Activated T-helper 17 cell treated with anti-CD3 and anti-CD28 coated beads, Interleukin-2, amount 50 U/mL, for 72 hours (primary cell): ENCODE measurements around the gene GKN1. TPM values are rescaled to one million over a fixed set of nuclear protein-coding genes. Genes with fewer than 3 reads are reported as not detected.

Experiments
- ATAC-seq: fragments of 150-1000 bp; cut with Tn5 transposase; replicated peaks from 2 replicates; pipeline ENCODE4 v1.10.0; 2021; ENCODE audit warnings: mild to moderate bottlenecking, moderate library complexity
- H3K27ac Mint-ChIP-seq: one replicate; pipeline ENCODE4 v1.8.0; 2022; ENCODE audit warnings: mixed read lengths
- H3K27me3 Mint-ChIP-seq: one replicate; pipeline ENCODE4 v1.8.0; 2022; ENCODE audit warnings: mixed read lengths
- H3K36me3 Mint-ChIP-seq: one replicate; pipeline ENCODE4 v1.8.0; 2022; ENCODE audit warnings: low read depth, mild to moderate bottlenecking, mixed read lengths
- H3K4me1 Mint-ChIP-seq: one replicate; pipeline ENCODE4 v1.8.0; 2022; ENCODE audit warnings: mixed read lengths
- H3K4me3 Mint-ChIP-seq: one replicate; pipeline ENCODE4 v1.8.0; 2022; ENCODE audit warnings: mild to moderate bottlenecking, mixed read lengths
- H3K9me3 Mint-ChIP-seq: one replicate; pipeline ENCODE4 v1.8.0; 2022; ENCODE audit warnings: mixed read lengths
- total RNA-seq, 2 donors: library from RNA; stranded (reverse); gene quantifications; one replicate each; pipeline ENCODE4 v1.2.3, GENCODE V29; 2022

Gene GKN1
- not detected for total RNA-seq

DNA sequence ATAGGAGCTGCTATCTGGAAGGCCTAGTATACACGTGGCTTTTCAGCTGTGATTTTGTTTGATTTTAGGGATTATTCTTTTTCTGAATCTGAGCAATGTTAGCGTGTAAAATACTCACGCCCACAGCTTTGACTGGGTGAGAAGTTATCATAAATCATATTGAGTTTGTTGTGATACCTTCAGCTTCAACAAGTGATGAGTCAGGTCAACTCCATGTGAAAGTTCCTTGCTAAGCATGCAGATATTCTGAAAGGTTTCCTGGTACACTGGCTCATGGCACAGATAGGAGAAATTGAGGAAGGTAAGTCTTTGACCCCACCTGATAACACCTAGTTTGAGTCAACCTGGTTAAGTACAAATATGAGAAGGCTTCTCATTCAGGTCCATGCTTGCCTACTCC, at the start of gene GKN1:
GKN1 (plus strand) TSS at position 386 of the 400 bp plus-strand sequence. CDS start 42 bp downstream, outside the sequence.
- Mint-ChIP-seq H3K9me3 (no peaks in the 10 kb centered on the region), H3K27ac (no peak within 1 kb of the TSS), H3K27me3 (peaks cover 38% of the 10 kb centered on the region), H3K36me3 (no peaks in the 10 kb centered on the region), H3K4me3 (no peak within 1 kb of the TSS), H3K4me1 (no peaks in the 10 kb centered on the region)
- no peak for ATAC-seq

GRCh38 chr2:68925295-68925896, 49.0 kb upstream of the GKN1 start:
- ATAC-seq, result peak; percentile 63
- Mint-ChIP-seq H3K27ac (no peak overlapping the region), H3K4me3 (no peak overlapping the region), H3K36me3 (no peaks in the 10 kb centered on the region), H3K9me3 (no peaks in the 10 kb centered on the region), H3K4me1 (no peaks in the 10 kb centered on the region), H3K27me3 (no peaks in the 10 kb centered on the region)

GRCh38 chr2:68926796-68927195, 47.6 kb upstream of the GKN1 start:
- Mint-ChIP-seq H3K4me3 (no peak overlapping the region), H3K27me3 (no peaks in the 10 kb centered on the region), H3K9me3 (no peaks in the 10 kb centered on the region), H3K36me3 (no peaks in the 10 kb centered on the region), H3K27ac (no peak overlapping the region), H3K4me1 (no peaks in the 10 kb centered on the region)
- ATAC-seq, result no peak

GRCh38 chr2:68931149-68931711, 43.2 kb upstream of the GKN1 start:
- H3K36me3 Mint-ChIP-seq, result no peaks in the 10 kb centered on the region
- H3K9me3 Mint-ChIP-seq, result no peaks in the 10 kb centered on the region
- H3K4me3 Mint-ChIP-seq, result no peak overlapping the region
- H3K27me3 Mint-ChIP-seq, result no peaks in the 10 kb centered on the region
- H3K4me1 Mint-ChIP-seq, result no peaks in the 10 kb centered on the region
- H3K27ac Mint-ChIP-seq, result no peak overlapping the region
- no peak for ATAC-seq

- Mint-ChIP-seq H3K9me3 (no peaks in the 10 kb centered on the region), H3K4me1 (no peaks in the 10 kb centered on the region), H3K27me3 (no peaks in the 10 kb centered on the region), H3K4me3 (no peak overlapping the region), H3K27ac (no peak overlapping the region), H3K36me3 (no peaks in the 10 kb centered on the region)
- no peak for ATAC-seq
Observed at GRCh38 chr2:68931799-68932198, 42.6 kb upstream of the GKN1 start.

DNA sequence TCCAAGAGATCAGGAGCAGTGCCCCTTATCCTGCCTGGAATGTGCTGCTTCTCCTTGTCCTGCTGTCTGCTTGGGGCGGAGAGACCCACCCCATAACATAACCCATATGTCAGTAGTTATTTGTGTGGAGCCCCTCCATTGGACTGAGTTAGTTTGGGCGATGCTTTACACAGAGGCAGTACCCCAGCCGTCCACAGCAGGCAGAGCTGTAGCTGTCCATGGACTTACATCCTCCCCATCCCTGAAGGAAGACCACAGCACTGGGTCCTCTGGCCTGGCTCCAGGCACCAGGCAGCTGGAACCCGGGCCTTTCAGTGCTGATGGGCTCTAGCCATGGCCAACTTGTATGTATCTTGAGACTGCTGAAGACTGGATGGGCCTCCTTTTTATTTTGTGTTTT, 42.0 kb upstream of the GKN1 start:
- no peak for ATAC-seq
- H3K4me1 Mint-ChIP-seq, result no peaks in the 10 kb centered on the region
- H3K27ac Mint-ChIP-seq, result no peak overlapping the region
- no peaks in the 10 kb centered on the region for H3K36me3 Mint-ChIP-seq
- no peak overlapping the region for H3K4me3 Mint-ChIP-seq
- no peaks in the 10 kb centered on the region for H3K9me3 Mint-ChIP-seq
- H3K27me3 Mint-ChIP-seq, result no peaks in the 10 kb centered on the region

- H3K27ac Mint-ChIP-seq, result no peak overlapping the region
- H3K36me3 Mint-ChIP-seq, result no peaks in the 10 kb centered on the region
- no peaks in the 10 kb centered on the region for H3K27me3 Mint-ChIP-seq
- no peaks in the 10 kb centered on the region for H3K4me1 Mint-ChIP-seq
- H3K9me3 Mint-ChIP-seq, result no peaks in the 10 kb centered on the region
- no peak for ATAC-seq
- no peak overlapping the region for H3K4me3 Mint-ChIP-seq
Observed at GRCh38 chr2:68934021-68934420, 40.4 kb upstream of the GKN1 start.

- no peaks in the 10 kb centered on the region for H3K27me3 Mint-ChIP-seq
- no peak overlapping the region for H3K27ac Mint-ChIP-seq
Observed at GRCh38 chr2:68935471-68935870, 39.0 kb upstream of the GKN1 start.

DNA sequence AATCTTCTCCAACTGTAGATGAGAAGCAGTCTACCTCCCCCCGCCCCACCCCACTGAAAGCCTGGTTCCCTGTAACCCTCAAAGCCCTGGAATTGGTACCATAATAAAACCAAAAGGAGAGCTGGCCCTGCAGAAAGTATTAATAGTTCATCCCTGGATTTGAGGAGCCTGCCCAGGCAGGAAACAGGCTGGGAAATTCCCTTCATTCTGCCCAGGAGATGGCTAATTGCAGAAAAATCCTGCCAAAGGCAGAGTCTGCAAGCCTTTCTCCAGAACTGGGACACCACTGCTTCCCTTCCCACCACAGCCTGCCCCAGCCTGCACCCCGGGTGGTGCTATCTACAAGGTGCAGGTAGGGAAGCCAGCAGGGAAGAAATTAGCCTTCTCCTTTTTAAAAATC, 38.0 kb upstream of the GKN1 start:
- Mint-ChIP-seq H3K27me3 (no peaks in the 10 kb centered on the region), H3K36me3 (no peaks in the 10 kb centered on the region), H3K4me1 (no peaks in the 10 kb centered on the region), H3K4me3 (no peak overlapping the region), H3K9me3 (no peaks in the 10 kb centered on the region), H3K27ac (no peak overlapping the region)
- ATAC-seq, result no peak

More at GRCh38 chr2:68935471-68935870, 39.0 kb upstream of the GKN1 start:
- H3K9me3 Mint-ChIP-seq, result no peaks in the 10 kb centered on the region
- H3K4me3 Mint-ChIP-seq, result no peak overlapping the region
- no peak for ATAC-seq
- H3K36me3 Mint-ChIP-seq, result no peaks in the 10 kb centered on the region
- no peaks in the 10 kb centered on the region for H3K4me1 Mint-ChIP-seq

- H3K9me3 Mint-ChIP-seq, result no peaks in the 10 kb centered on the region
- no peaks in the 10 kb centered on the region for H3K36me3 Mint-ChIP-seq
- no peak overlapping the region for H3K4me3 Mint-ChIP-seq
- H3K4me1 Mint-ChIP-seq, result no peaks in the 10 kb centered on the region
- ATAC-seq, result no peak
- H3K27me3 Mint-ChIP-seq, result peaks cover under 1% of the 10 kb centered on the region
- no peak overlapping the region for H3K27ac Mint-ChIP-seq
Observed at GRCh38 chr2:68936889-68937288, 37.5 kb upstream of the GKN1 start.

DNA sequence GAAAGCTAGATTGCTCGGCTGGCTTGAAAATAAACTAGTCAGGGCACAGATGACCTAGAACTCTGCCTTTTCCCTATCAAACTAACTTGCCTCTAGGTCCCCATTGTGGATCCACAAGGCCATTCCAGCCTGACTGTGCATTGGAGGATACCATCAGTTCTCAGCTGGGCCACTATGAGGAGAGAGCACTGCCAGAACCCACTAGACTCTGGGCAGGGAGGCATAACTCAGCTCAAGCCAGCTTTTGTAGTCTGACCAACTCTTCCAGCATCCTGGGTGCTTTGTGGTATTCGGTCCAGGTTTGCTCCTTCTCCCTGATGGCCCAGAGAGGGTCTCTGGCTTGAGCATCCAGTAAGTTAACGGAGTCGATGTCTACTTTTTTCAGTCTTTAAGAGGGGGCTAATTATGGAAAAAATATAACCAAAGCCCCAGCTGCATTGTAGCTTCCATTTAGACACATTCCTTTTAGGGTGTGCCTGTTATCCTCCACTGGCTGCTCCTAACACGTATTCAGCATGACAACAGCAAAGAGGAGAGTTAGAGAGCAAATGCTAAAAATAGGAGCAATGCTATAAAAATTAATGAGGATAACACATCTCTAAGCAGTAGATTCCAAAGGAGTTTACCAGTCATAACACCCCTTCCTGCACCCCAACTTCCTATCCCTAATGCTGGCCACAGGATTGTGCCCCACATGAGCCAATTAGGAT, 36.9 kb upstream of the GKN1 start:
- no peak overlapping the region for H3K27ac Mint-ChIP-seq
- no peaks in the 10 kb centered on the region for H3K36me3 Mint-ChIP-seq
- H3K4me1 Mint-ChIP-seq, result no peaks in the 10 kb centered on the region
- peaks cover 6% of the 10 kb centered on the region for H3K27me3 Mint-ChIP-seq
- H3K4me3 Mint-ChIP-seq, result no peak overlapping the region
- H3K9me3 Mint-ChIP-seq, result no peaks in the 10 kb centered on the region
- ATAC-seq, result no peak

DNA sequence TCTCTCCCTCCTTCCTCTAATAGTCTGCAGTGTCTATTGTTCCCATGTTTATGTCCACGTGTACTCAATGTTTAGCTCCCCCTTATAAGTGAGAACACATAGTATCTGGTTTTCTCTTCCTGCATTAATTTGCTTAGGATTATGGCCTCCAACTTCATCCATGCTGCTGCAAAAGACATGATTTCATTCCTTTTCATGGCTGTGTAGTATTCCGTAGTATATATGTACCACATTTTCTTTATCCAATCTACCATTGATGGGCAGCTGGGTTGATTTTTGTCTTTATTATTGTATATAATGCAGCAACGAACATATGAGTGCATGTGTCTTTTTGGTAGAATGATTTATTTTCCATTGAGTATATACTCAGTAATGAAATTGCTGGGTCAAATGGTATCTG, 35.5 kb upstream of the GKN1 start:
- H3K4me1 Mint-ChIP-seq, result peaks cover 3% of the 10 kb centered on the region
- H3K36me3 Mint-ChIP-seq, result no peaks in the 10 kb centered on the region
- no peaks in the 10 kb centered on the region for H3K9me3 Mint-ChIP-seq
- ATAC-seq, result no peak
- no peak overlapping the region for H3K27ac Mint-ChIP-seq
- peaks cover 13% of the 10 kb centered on the region for H3K27me3 Mint-ChIP-seq
- H3K4me3 Mint-ChIP-seq, result no peak overlapping the region

DNA sequence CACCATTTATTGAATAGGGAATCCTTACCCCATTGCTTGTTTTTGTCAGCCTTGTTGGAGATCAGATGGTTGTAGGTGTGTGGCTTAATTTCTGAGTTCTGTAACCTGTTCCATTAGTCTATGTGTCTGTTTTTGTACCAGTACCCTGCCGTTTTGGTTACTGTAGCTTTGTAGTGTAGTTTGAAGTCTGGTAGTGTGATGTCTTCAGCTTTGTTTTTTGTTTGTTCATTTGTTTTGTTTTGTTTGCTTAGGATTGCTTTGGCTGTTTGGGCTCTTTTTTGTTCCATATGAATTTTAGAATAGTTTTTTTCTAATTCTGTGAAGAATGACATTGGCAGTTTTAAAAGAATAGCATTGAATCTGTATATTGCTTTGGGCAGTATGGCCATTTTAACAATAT, 34.5 kb upstream of the GKN1 start:
- H3K27me3 Mint-ChIP-seq, result peaks cover 17% of the 10 kb centered on the region
- H3K36me3 Mint-ChIP-seq, result no peaks in the 10 kb centered on the region
- no peak for ATAC-seq

GRCh38 chr2:68940369-68940768, 34.1 kb upstream of the GKN1 start:
- H3K4me3 Mint-ChIP-seq, result no peak overlapping the region
- no peaks in the 10 kb centered on the region for H3K9me3 Mint-ChIP-seq
- H3K36me3 Mint-ChIP-seq, result no peaks in the 10 kb centered on the region
- peaks cover 3% of the 10 kb centered on the region for H3K4me1 Mint-ChIP-seq
- peaks cover 17% of the 10 kb centered on the region for H3K27me3 Mint-ChIP-seq
- ATAC-seq, result peak; percentile 79
- H3K27ac Mint-ChIP-seq, result no peak overlapping the region

More for the DNA sequence above, 34.5 kb upstream of the GKN1 start:
- H3K4me1 Mint-ChIP-seq, result peaks cover 3% of the 10 kb centered on the region
- H3K9me3 Mint-ChIP-seq, result no peaks in the 10 kb centered on the region
- H3K4me3 Mint-ChIP-seq, result no peak overlapping the region
- no peak overlapping the region for H3K27ac Mint-ChIP-seq

DNA sequence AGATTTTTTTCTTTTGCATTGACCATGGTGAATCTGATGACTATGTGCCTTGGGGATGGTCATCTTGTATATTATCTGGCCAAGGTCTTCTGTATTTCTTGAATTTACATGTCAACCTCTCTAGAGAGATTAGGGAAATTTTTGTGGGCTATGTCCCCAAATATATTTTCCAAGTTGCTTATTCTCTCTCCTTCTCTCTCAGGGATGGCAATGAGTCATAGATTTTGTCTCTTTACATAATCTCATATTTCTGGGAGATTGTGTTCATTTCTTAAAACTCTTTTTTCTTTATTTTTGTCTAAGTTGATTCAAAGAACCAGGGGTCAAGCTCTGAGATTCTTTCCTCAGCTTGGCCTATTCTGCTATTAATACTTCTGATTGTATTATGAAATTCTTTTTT, 31.6 kb upstream of the GKN1 start:
- Mint-ChIP-seq H3K4me1 (peaks cover 3% of the 10 kb centered on the region), H3K36me3 (no peaks in the 10 kb centered on the region), H3K4me3 (no peak overlapping the region), H3K9me3 (no peaks in the 10 kb centered on the region), H3K27me3 (peaks cover 31% of the 10 kb centered on the region), H3K27ac (no peak overlapping the region)
- ATAC-seq, result no peak
